K562 (cell line): ENCODE measurements around the gene ATP6V0E2. TPM values are rescaled to one million over a fixed set of nuclear protein-coding genes. Genes with fewer than 3 reads are reported as not detected.

Source experiments
- CBX2 ChIP-seq: fragments of 200-600 bp; sonication (generic); IDR thresholded peaks from one replicate; pipeline ENCODE4 v1.6.1; 2012; ENCODE audit warnings: mild to moderate bottlenecking, low read length, inconsistent platforms; ENCODE audit not compliant: insufficient read depth, poor library complexity, severe bottlenecking
- CTBP1 ChIP-seq: fragments of 450-650 bp; IDR thresholded peaks from 2 replicates; pipeline ENCODE4 v1.6.1; 2016; ENCODE audit warnings: borderline replicate concordance
- KDM2B ChIP-seq: fragments of 250-450 bp; sonication (Bioruptor Pico); IDR thresholded peaks from 2 replicates; pipeline ENCODE4 v1.8.0; 2021; ENCODE audit warnings: mild to moderate bottlenecking, moderate library complexity
- MGA ChIP-seq: fragments of 450-650 bp; IDR thresholded peaks from 2 replicates; pipeline ENCODE4 v1.6.1; 2016; ENCODE audit warnings: mild to moderate bottlenecking, moderate library complexity
- RBBP5 ChIP-seq: fragments of 200-600 bp; sonication (generic); IDR thresholded peaks from 2 replicates; pipeline ENCODE4 v1.6.1; 2012; ENCODE audit warnings: borderline replicate concordance, mild to moderate bottlenecking, low read length, control low read depth, inconsistent platforms; ENCODE audit not compliant: insufficient read depth, poor library complexity, severe bottlenecking
- TEAD1 ChIP-seq, 2 experiments: fragments of 450-650 bp in 1 of 2; sonication (generic) in 1 of 2; formaldehyde crosslinking; IDR thresholded peaks; 2 replicates each; pipeline versions ENCODE4 v1.4.0 to v1.8.0; 2020 to 2022; ENCODE audit warnings: mild to moderate bottlenecking in 2 of 2, missing genetic modification reagents in 1 of 2
- ZBTB43 ChIP-seq: sonication (generic); formaldehyde crosslinking; IDR thresholded peaks from 2 replicates; pipeline ENCODE4 v1.8.0; 2023; ENCODE audit warnings: mild to moderate bottlenecking, missing genetic modification reagents
- ZFX ChIP-seq: sonication (generic); formaldehyde crosslinking; IDR thresholded peaks from 2 replicates; pipeline ENCODE4 v1.8.0; 2022; ENCODE audit warnings: mild to moderate bottlenecking, missing genetic modification reagents, moderate library complexity
- ZNF583 ChIP-seq: fragments of 250-450 bp; sonication (Bioruptor Pico); IDR thresholded peaks from 2 replicates; pipeline ENCODE4 v1.4.0; 2020
- ZNF764 ChIP-seq: fragments of 250-450 bp; sonication (Bioruptor Pico); IDR thresholded peaks from 2 replicates; pipeline ENCODE4 v1.4.0; 2020; ENCODE audit warnings: low read depth, mild to moderate bottlenecking, moderate library complexity
- polyA plus RNA-seq, 8 experiments: library from polyadenylated mRNA; depleted of rRNA in 4 of 8; stranded (reverse) in 5 of 8; unstranded in 3 of 8; fragments of >200 nt; fragmentation: Nextera tagmentation in 2 of 8; fragmentation: Illumina TruSeq in 1 of 8; extraction: Ambion mirVana in 2 of 8; extraction: Trizol in 1 of 8; gene quantifications; 2 replicates each; pipeline versions ENCODE4 v1.2.1 to v1.2.3, GENCODE V29; 2011 to 2014; ENCODE audit warnings: inconsistent platforms in 1 of 8, missing spikeins in 1 of 8
- total RNA-seq, 7 experiments: library from RNA; depleted of rRNA in 6 of 7; stranded (reverse); fragments of >200 nt in 6 of 7; fragmentation: Illumina TruSeq in 2 of 7; extraction: Trizol in 2 of 7; gene quantifications; 2 replicates each; pipeline versions ENCODE4 v1.2.1 to v1.2.3, GENCODE V29; 2011 to 2021; ENCODE audit warnings: low replicate concordance in 1 of 7

ATP6V0E2 gene
- total and polyA plus RNA-seq, 9 of the 15 experiments (the other 6 are each of a cell fraction or from before 2014, with no cell fraction given): 0.55 to 18.5 (median 10.9) TPM

- TF ChIP-seq MGA (peak; percentile 17; the same call in 1 of the 2 replicates), CBX2 (no peak), CTBP1 (peak; percentile 77; the same call in 1 of the 2 replicates), KDM2B (peak; percentile 32; the same call in 1 of the 2 replicates), ZNF764 (CRISPR knock-in tag) (0 out of 2 replicates have a peak, but pooled peaks have one; percentile 6), TEAD1 (CRISPR knock-in tag; IDR thresholded peaks at IDR 0.05) (peak in 1 of 2 experiments; percentile 86; a peak in 1 of 4 replicates), ZFX (CRISPR knock-in tag) (peak; percentile 35; the same call in 1 of the 2 replicates), ZBTB43 (CRISPR knock-in tag) (peak; percentile 33; the same call in 1 of the 2 replicates), RBBP5 (peak; percentile 47), ZNF583 (0 out of 2 replicates have a peak, but pooled peaks have one; percentile 32)
Observed at GRCh38 chr7:149873970-149874643, 338 bp downstream of the ATP6V0E2 start (continued).
